Eye (tissue), 1 donor: ENCODE measurements around the gene NCKAP5.
A peak's percentile ranks its signal among the peaks of the same experiment; 100 is the strongest.

Experiments used
- DNase-seq: peaks from one replicate; pipeline ENCODE4 v3.0.0-alpha.2; 2015

NCKAP5 gene

GRCh38 chr2:132975193-132976105 is 592.8 kb downstream of the NCKAP5 start:
- DNase-seq: peak; percentile 5

DNA sequence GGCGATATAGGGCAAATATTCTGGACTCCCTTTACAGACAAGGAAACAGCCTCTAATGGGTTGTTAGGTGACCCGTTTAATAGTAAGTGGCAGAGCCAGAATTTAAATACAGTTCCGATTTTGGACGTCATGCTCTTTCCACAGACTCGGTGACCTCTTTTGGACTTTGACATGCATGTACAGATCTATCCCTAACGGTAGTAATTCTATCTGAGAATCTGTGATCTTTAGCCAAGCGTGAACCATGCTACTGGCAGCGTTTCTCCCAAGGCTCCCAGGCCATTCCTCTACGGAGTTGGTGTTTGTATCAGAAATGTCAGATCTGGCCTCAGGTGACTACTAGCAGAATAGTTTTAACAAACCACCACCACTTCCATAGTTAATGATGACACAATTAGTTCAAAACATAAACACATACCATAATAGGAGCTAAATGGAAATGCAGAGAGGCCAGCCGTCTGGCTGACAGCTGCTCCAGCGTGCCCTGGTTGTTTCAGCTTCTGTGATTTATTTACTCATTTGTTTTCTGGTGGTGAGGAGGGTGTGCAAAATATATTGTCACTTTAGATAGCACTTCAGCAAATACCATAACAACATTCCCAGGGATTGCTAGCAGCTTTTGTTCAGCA is 593.7 kb downstream of the NCKAP5 start:
- DNase-seq: peak; percentile 77

GRCh38 chr2:132971310-132972061 is 596.8 kb downstream of the NCKAP5 start:
- no peak for DNase-seq

DNA sequence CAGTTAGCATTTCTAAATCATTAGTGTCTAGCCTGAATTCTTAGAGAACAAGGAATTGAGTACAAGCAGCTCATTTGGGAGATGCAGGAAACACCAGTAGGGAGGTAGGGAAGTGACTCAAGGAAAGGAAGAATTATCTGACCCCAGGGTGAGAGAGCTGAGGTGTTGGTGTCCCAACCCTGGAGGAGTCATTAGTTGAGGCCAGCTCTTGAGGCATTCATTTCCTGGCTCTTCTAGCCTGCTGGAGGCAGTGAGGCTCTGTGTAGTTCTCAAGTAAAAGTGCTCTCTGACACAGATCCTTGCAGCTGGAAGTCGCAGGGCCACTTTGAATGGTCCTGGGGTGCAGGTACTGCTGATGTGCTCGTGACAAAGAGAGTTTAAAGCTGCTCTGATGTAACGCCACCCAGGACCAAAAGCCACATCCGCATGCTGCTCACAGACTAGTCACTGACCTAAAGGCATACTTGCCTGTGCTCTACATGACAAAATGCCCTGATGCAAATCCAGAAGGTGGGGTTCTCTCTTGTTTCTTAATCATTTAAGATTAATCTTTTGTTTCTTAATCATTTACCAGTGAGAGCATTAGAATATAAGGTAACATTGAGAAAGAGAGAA is 598.8 kb downstream of the NCKAP5 start:
- DNase-seq: no peak

GRCh38 chr2:132965460-132965859 is 602.8 kb downstream of the NCKAP5 start:
- DNase-seq: no peak

- no peak for DNase-seq
Observed at GRCh38 chr2:132963161-132963560, 605.1 kb downstream of the NCKAP5 start.

DNA sequence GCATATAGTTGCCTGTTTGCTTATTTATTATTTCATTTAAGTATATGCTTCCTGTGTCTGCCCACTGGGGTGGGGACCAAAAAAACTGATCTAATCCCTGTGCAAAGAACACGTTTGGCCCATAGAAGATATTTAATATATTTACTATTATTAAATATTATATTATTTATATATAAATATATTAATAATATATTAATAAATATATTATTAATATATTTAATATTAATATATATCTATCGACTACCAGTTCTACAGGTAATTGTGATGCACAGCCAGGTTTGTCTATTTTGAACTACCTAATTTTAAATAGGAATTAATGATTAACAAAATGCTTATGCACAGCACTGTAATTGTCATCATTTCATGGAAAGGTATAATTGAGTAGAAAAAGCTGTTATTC is 609.4 kb downstream of the NCKAP5 start:
- no peak for DNase-seq

- no peak for DNase-seq
Observed at GRCh38 chr2:132955871-132956615, 612.2 kb downstream of the NCKAP5 start.

DNA sequence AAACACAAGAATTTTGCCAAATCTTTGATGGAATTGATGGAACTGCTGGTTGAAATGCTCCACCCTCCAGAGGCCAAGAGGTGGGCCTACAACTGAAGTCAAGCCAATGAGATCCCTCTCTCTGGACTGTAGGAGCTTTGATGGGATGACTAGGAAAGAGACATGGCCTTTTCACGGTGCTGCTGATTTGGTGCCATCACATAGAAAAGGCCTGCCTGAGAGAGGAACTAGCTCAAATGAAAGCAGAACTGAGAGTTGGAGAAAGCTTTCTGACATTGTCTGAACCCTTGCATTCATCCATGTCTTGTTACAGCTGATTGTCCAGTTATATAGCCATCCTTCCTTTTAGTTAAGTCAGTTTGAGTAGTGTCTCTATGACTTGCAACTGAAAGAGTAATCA is 614.5 kb downstream of the NCKAP5 start:
- no peak for DNase-seq

- DNase-seq: no peak
Observed at GRCh38 chr2:132951008-132951714, 617.1 kb downstream of the NCKAP5 start.

- DNase-seq: no peak
Observed at GRCh38 chr2:132949108-132949507, 619.2 kb downstream of the NCKAP5 start.

- no peak for DNase-seq
Observed at GRCh38 chr2:132948211-132948610, 620.1 kb downstream of the NCKAP5 start.

DNA sequence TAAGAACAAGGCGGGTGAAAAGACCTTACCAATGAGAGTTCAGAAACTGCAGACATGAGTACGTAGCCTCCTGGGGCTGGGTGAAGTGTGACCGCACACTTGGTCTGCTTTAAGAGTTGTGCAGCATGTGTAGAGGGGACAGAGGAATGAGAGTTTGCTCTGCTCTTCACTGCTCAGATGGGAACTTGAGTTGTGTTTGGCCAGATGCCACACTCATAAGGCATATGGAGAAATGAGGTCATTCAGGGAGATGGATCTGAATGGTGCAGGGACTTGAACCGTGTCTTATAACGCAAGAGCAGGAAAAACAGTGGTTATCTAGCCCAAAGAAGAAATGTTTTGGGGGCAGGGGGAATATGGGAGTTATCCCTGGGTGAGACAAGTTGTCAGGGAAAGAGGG is 624.4 kb downstream of the NCKAP5 start:
- DNase-seq: peak; percentile 18

DNA sequence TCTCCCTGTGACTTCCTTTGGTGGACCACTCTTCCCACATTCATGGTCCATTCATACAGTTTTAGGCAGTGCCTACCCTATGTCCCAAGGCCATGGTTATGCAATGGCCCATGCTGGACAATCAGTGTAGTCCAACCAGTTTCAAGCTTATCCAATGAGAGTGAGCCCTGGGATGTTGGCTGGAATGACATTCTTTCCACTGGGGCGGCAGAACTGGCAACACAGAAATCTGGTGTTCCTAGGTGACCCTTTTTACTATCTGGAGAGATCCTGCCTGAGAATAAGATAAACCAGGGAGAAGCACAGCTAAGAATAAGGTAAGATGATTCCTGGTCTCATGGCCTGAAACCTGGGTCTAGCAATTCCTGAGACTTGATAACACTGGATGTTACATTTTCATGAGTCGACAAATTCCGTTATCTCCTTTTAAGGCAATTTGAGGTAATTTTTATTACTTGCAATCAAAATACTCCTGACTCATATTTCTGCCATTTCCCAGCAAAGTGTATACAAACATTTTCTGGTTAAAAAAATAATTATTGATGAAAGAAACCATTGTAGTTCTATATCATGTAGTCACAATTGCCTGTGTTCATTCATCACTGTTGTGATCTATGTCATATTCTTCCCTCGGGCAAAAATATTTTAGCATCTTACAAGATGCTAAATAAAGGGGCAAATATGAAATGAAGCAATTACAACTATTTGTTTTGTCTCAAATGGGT is 626.8 kb downstream of the NCKAP5 start:
- DNase-seq: no peak

GRCh38 chr2:132937629-132938028 is 630.6 kb downstream of the NCKAP5 start:
- DNase-seq: no peak

DNA sequence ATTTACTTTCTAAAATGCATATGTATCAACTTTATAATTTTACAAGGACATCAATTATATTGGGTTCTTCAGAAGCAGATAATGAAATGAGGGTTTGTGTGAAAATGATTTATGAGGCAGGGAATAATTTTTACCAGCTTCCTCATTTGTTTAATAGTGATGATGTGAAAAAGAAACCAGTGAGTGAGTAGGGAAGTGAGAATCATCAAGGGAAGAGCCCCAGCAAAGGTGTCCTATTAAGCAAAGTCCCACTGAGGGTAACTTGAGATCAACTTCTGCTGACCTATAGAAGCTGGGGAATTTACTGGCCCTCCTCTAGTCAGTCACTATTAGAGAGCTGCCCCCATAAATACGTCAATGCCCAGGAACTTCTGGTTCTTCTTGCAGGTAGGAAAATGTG is 631.5 kb downstream of the NCKAP5 start:
- DNase-seq: no peak

GRCh38 chr2:132936261-132936660 is 632.0 kb downstream of the NCKAP5 start:
- DNase-seq: no peak

GRCh38 chr2:132929786-132930185 is 638.5 kb downstream of the NCKAP5 start:
- no peak for DNase-seq

GRCh38 chr2:132923787-132924186 is 644.5 kb downstream of the NCKAP5 start:
- no peak for DNase-seq

DNA sequence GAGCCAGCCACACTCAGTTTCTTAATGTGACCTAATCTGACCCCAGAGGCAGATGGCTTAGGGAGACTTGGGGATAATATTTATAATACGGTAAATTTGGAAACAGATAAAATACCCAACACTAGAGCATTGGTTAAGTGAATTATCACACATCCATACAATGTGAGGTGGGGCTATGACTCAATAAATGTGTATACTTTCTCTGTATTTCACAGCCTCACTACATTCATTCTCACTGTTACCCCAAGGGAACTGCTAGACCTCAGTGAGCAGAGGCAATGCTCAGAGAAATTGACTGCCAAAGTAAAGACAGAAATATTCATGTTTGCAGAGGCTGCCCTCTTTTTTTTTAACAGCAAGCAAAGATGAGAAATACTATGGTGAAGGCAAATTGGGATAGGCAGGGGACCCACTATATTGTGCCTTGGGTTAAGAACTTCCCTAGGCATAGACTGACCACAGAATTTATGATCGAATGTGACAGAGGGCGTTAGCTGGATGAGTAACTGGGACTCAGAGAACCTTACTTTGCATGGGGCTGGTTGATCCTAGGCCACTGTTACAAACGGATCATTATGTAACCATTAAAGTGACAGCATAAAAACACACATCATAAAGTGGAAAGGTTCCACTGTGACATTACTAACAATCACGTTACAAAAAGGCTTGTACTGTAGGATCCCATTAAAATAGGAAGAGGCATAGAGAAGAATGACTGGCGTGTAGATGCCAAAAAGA is 652.3 kb downstream of the NCKAP5 start:
- peak; percentile 55 for DNase-seq
